HL-60/S4 treated with phorbol 12-myristate 13-acetate at 8.2 ng/mL for 4 days and 3 days (cell line): ENCODE measurements around the gene PHF10.

Source experiments
- in situ Hi-C: fragments of 300-500 bp; cut with MboI; formaldehyde crosslinking; loops from 2 replicates; pipeline ENCODE4 v1.15.0; 2022; ENCODE audit warnings: low sequenced_read_pairs

Gene PHF10

DNA sequence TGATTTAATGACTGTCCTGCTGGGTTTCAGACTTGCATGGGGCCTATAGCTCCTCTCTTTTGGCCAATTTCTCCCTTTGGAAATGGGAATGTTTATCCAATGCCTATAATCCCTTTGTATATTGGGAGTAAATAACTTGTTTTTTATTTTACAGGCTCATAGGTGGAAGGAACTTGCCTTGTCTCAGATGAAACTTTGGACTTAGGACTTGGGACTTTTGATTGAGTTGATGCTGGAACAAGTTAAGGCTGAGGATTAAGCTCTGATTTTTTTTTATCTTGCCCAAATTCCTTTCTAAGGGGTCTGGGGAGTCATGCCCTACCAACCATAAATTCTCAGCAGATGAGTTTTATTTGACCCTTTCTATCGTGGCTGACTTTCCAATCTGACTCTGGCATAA is 46.0 kb downstream of the PHF10 start:
- in situ Hi-C loops: no loop called here

DNA sequence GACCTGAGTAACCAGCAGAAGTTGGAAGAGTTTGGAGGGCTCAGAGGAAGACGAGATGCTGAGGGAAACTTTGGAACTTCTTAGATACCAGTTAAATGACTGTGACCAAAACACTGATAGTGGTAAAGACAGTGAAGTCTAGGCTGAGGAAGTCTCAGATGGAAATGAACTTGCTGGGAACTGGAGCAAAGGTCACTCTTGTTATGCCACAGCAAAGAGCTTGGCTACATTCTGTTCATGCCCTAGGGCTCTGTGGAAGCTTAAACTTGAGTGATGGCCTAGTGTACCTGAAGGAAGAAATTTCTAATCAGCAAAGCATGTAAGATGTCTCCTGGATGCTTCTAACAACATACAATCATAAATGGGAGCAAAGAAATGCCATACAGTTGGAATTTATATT is 47.2 kb downstream of the PHF10 start:
- in situ Hi-C loops: no loop called here

DNA sequence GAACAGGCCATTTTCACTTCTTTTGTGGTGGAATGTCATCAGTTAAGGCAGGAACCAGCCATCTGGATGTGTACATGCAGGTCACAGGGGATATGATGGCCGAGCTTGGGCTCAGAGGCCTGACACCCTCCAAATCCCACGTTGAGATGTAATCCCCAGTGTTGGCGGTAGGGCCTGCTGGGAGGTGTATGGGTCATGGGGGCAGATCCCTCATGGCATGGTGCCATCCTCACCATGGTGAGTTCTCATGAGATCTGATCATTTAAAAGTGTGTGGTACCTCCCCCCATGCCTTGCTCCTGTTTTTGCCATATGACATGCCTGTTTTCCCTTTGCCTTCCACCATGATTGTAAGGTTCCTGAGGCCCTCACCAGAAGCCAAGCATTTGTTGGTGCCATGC is 49.3 kb downstream of the PHF10 start:
- in situ Hi-C loops: no loop called here

DNA sequence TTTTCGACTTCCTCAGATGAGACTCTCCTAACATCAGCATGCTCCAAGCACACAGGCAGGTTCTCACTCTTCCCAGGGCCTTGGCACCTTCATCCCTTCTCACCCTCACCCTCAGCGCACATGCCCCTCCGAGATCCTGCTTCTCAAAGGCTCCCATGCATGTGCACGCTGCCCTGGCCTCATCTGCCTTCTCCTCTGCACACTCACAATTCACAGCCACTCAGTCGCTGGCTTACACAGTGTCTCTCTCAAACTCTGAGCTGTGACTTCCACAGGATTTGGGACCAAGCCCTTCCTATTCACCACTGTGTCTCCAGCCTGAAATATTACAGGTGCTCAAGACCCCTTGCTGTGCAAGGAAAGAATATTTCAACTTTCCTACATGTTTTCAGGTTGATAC is 52.7 kb downstream of the PHF10 start:
- in situ Hi-C loops: no loop called here

DNA sequence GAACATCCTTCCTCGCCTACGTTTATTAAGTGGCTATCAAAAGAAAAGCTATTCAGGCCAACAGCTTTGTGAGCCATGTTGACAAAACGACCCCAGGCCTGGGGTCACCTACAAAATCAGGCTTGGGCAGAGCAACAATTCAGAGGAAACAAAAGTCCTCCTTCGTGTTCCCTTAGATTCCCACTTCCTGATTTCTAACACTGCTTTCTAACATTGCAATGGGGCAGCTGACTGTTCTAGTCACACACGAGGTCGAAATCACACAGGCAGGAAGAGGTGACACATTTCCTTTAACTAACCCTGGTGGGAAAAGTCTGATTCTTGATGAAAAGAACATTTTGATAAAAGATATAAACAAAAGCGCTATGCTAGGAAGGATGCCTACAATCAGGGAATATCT is 54.4 kb downstream of the PHF10 start:
- in situ Hi-C loops: no loop called here

DNA sequence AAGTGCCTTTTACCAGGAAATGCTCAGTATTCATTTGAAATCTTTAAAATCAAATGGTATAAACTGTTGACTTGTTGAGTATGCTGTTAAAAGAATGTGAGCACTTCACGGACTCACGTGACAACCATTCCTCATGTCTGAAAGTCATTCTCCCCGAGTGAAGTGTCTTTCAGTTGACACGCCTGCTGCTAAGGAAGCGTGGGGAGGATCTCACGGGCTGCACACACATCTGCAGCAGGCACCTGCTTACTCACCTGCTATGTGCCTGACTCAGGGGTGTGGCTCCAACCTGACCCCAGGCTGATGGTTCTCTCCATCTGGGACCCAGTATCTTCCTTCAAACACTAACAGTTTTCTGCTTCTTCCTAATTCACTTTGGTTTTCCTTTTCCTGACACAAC is 55.2 kb downstream of the PHF10 start:
- in situ Hi-C loops: no loop called here

DNA sequence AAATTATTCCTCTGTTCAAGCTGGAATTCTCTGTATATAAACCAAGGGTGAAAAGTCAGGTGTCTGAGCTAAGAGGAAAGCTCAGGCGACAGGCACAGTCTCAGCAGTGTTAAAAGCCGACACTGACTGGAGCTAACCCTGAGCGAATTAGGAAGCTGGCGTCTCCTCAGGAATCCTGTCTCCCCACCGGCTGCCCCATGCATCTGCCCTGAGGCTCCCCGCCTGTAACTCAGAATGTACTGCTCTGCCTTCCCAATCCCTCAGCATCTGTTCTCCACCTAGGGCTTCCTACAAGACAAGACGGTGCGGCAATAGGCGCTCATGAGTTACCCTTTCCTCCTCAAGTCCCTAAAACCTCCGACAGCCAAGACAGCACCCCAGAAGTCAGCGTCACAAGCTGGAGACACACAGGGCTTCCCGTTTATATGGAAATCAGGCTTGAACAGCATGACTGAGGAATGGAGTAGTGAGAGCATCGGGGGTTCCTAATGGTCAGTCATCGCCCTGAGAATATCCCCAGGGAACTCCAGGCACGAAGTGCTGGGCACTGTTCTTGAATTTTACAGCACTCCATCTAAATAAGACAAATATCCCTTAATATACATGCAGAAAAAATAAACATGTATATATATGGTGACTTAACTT is 56.0 kb downstream of the PHF10 start:
- in situ Hi-C loops: no loop called here

DNA sequence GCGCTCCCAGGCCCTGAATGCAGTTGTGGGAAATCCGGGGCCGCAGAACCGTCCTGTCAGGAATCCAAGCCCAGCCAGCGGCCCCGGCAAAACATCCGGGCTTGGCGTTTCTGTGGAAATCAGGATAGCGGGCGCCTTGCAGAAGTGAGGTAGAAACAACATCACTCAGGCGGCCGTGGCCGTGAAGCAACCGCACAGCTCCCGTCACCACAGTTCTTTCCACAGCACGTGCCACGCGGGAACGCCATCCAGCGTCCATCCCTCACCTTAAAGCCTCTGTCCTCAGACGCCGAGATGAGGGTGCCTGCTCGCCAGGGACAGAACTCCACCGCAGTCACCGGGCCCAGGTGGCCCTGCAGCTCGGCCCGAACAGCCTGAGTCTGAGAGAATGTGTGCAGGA is 56.6 kb downstream of the PHF10 start:
- in situ Hi-C loops: no loop called here

DNA sequence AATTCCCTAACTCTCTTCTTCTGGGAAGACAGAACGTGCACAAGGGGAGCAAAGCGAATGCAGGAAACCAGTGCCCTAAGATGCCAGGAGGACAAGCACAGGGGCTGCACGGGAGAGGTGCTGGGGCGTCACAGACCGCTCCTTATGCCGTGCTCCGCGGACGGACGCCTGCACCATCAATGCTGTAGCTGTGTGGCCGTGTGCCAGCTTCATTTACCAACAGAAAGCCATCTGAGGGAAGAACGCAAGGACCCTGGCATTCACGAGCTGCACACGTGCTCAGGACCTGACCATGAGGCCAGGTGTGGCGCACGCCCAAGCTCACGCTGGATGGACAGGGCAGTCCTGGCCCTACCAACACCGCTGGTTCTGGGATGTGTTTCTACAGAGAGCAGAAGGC is 57.9 kb downstream of the PHF10 start:
- in situ Hi-C loops: no loop called here

DNA sequence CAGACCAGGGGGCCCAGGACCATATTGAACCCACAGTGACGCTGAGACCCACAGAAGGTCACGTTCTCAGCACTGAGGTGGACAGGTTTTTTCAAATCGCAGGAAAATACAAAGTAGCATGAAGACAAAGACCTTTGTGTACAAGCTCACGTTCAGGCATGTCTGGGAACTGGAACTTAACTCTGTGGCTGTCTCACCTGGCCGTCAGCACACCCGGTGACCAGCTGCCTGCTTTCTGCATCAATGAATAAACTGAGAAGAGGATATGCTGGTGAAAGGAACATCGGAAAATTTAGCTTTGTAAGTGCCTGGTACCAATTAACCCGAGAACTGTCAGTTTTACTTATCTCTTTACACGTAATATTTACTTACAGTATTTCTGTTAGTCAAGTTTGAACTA is 59.0 kb downstream of the PHF10 start:
- in situ Hi-C loops: no loop called here

DNA sequence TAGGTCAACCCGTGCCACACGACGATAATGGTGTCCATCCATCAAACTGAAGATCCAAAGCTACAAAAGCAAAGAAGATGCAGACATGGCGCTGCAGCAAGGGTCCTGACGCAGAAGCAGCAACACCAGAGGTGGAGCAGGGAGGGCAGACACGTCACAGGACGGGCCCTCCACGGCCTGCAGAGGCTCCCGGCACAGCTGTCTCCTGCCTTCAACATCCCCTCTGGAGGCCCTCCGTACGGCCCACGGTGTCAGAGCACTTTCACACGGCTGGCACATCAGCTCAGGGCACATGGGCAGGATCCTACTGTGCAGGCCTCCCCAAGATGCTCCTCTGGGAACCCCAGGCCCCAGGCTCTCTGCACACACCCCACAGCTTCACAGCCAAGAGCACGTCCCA is 60.1 kb downstream of the PHF10 start:
- in situ Hi-C loops: no loop called here

DNA sequence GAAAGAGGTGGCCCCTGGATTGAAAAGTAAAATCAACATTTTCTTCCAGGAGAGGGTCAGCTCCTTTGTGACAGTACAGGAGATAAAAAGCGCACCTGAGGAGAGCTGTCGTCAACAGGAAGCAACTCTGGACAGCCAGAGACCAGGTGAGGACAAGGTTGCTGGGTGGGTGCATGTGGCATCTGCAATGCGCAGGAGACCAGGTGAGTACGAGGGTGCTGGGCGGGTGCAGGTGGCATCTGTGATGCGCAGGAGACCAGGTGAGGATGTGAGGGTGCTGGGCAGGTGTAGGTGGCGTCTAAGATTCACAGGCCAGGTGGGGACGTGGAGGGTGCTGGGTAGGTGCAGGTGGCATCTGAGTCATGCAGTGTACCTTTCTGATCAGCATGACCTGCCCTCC is 60.8 kb downstream of the PHF10 start:
- in situ Hi-C loops: no loop called here

DNA sequence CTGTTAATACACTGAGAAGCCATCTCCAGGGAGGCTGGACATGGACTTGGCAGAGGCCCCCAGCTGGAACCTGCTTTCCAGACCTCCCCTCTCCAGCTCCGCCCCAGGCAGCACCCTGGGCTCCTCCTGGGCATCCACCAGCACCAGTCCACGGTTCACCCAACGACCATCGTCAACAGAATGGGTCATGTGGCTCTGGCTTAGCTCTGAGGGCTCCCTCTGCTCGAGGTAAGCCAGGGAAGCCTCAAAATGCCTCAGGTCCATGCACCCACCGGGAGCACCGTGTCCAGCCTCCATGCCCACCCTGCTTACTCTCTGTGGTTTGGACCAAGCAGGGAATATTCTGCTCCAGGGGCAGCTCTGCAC is 62.9 kb downstream of the PHF10 start:
- in situ Hi-C loops: no loop called here

DNA sequence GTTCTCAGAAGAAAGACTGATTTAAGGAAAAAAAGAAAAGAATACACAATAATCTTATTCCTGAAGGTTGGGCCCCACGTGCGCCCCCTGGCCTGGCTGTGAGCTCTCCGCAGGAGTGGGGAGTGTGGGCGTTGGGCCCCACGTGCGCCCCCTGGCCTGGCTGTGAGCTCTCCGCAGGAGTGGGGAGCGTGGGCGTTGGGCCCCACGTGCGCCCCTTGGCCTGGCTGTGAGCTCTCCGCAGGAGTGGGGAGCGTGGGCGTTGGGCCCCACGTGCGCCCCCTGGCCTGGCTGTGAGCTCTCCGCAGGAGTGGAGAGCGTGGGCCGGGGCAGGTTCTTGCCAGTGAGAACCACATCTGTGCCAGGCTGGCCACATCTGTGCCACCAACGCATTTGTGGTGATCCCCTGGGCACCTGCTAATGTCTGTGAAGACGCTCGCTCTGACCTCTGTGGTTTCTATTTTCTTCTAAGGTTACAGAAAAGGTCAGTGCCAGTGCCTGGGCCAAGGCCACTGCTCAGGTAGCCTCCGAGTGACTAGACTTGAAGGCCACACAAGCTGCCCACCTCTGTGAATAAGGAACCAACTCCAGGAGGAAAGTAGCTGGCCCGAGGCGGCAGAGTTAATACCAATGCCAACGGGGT is 63.4 kb downstream of the PHF10 start:
- in situ Hi-C loops: no loop called here

DNA sequence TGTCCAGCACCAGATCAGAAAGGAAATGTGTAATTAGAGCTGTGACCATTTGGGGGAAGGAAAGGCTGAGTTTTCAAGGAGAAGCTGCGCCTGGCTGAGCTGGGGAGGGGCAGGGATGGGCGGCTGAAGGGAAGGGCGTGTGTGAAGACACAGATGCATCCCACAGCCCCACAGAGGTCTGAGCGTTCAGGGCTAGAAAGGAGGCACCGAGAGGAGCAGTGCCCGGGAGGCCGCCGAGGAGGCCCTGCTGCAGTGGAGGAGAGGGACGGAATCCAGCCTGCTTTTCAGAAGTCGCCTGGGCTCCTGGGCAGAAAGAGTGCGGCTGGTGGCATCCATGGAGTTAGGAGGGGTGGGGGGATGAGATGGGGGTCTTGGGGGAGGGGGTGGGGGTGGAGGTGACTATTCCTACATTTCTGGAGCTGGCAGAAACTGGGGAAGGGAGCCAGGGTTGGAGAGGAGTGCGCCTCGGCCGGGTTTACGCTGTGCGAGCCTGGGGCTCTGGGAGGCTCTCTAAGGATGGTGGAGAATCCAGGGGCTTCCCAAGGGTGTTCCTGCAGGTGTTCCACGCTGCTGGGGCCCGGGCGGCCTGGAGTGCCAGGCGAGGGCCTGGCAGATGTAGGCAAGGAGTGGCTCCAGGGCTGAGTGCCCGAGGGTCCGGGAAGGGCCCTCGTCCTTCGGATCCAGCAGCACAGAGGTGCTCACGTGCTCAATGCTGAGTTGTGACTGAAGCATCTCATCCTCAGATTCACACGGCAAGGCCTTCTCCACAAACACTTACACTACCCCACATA is 64.3 kb downstream of the PHF10 start:
- in situ Hi-C loops: no loop called here

DNA sequence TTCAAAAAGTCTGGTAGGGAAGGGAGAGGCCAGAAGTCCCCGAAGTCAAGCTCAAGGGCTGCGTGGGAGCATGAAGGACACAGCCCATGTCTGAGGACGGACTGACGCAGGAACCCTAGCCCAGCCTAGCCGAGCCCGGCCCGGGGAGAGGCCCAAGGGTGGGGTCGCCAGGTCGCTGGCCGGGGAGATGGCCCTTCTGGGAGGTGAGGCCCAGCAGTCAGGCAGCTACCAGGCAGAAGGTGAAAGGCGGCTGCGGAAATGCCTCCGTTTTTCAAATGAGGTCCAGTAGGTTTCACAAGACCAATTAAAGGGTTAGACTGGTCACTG is 67.1 kb downstream of the PHF10 start:
- in situ Hi-C loops: no loop called here

DNA sequence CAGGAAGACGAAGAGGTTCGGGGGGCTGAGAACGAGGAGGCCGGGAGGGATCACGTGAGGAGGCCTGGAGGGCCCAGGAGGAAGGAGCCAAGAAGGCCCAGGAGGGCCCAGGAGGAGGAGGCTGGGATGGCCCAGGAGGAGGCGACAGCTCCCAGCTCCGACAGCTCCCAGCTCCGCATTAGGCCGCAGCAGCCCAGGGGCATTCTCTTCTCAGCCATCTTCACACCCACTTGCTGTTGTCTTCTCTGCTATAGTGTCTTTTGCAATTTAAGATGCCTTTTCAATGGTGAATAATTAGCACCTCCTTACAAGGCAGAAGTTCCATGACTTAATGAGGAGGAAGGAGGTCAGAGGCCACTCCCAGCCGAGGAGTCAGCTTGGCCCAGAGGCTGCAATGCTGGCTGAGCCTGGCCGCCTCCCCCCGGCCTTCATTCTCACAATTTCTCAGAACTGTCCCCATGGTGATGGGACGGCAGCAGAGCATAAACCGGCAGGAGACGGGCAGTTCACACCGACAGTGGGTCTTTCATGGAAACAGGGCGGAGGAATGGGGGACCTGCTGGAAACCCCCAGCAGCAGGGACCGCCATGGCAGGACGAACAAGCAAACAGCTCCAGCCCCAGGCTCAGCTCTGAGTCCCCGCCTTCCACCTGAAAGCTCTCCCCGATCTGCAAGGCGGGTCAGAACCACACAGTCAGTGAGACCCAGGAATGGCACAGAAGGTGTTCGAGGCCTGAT is 67.6 kb downstream of the PHF10 start:
- in situ Hi-C loops: no loop called here

DNA sequence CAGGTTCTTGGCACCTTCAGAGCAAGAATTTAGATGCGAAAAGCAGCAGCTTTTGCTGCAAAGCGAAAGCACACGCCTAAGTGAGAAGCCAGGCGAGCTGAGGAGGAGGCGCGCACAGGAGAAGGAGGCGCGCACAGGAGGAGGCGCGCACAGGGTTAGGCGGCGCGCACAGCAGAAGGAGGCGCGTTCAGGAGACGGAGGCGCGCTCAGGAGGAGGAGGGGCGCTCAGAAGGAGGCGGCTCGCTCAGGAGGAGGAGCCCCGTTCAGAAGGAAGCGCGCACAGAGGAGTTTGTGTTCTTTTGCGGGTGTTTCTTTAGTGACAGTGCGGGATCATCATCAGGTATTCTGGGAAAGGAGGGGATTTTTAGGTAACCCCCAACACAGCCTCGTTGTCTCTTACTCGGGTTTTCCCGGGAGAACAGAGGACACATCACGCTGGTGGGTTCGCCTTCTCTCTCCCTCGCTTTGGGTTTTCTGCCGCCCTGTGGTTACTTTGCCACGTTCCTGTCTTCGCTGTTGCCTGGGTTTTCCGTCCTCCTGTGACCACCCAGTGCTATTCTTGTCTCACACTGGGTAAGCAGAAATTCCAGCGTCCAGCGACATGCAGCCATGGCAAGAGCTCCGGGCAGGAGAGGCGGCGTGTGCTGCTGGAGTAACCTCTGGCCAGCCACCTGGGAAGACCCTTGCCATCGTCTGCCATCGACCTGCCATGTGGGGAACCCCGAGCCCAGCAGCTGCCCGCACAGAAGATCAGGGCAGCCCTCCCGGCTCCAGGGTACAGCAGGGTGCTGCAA is 69.5 kb downstream of the PHF10 start:
- in situ Hi-C loops: no loop called here
